Ovary (tissue), 3 donors: ENCODE measurements around the gene PLEKHA6.

ENCODE experiments used
- POLR2A ChIP-seq: fragments of 450-650 bp; IDR thresholded peaks from one replicate; pipeline ENCODE4 v1.6.1; 2017; ENCODE audit warnings: antibody characterized with exemption, mild to moderate bottlenecking, moderate library complexity
- TF ChIP-seq, protein P1 (sequence below), 3 donors: fragments of 450-650 bp in 2 of 3; fragments of 200-600 bp in 1 of 3; IDR thresholded peaks; one replicate each; pipeline versions ENCODE4 v1.5.1 to v1.8.0; 2016 to 2022; ENCODE audit warnings: antibody characterized with exemption in 3 of 3, mild to moderate bottlenecking in 1 of 3
- donor health status: DM: no; HTN: no; CAD: no.

GRCh38 chr1:204275695-204276370, 83.9 kb downstream of the PLEKHA6 start:
- no peak for TF ChIP-seq POLR2A
- TF ChIP-seq, protein P1, sequence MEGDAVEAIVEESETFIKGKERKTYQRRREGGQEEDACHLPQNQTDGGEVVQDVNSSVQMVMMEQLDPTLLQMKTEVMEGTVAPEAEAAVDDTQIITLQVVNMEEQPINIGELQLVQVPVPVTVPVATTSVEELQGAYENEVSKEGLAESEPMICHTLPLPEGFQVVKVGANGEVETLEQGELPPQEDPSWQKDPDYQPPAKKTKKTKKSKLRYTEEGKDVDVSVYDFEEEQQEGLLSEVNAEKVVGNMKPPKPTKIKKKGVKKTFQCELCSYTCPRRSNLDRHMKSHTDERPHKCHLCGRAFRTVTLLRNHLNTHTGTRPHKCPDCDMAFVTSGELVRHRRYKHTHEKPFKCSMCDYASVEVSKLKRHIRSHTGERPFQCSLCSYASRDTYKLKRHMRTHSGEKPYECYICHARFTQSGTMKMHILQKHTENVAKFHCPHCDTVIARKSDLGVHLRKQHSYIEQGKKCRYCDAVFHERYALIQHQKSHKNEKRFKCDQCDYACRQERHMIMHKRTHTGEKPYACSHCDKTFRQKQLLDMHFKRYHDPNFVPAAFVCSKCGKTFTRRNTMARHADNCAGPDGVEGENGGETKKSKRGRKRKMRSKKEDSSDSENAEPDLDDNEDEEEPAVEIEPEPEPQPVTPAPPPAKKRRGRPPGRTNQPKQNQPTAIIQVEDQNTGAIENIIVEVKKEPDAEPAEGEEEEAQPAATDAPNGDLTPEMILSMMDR (IDR thresholded peaks at IDR 0.05), result no peak
